Measurements from ENCODE around the gene HOXD10.

The HOXD10 gene

GRCh38 chr2:176088937-176089842 is 27.4 kb upstream of the HOXD10 start:
- Mint-ChIP-seq H3K27ac (no peak overlapping the region), H3K4me3 (no peak overlapping the region), H3K9me3 (no peaks in the 10 kb centered on the region), H3K36me3 (peaks cover 19% of the 10 kb centered on the region), H3K4me1 (peaks cover 15% of the 10 kb centered on the region)
- DNase-seq (ENCODE audit: low spot score in 2 of 2): no peak
- no peak for ATAC-seq

GRCh38 chr2:176089843-176090395 is 26.7 kb upstream of the HOXD10 start:
- H3K4me3 Mint-ChIP-seq: no peak overlapping the region
- peaks cover 15% of the 10 kb centered on the region for H3K4me1 Mint-ChIP-seq
- ATAC-seq (no peak), DNase-seq (ENCODE audit: low spot score in 2 of 2) (no peak)
- H3K9me3 Mint-ChIP-seq: no peaks in the 10 kb centered on the region
- H3K36me3 Mint-ChIP-seq: peaks cover 12% of the 10 kb centered on the region
- no peak overlapping the region for H3K27ac Mint-ChIP-seq

- Mint-ChIP-seq H3K4me1 (peaks cover 15% of the 10 kb centered on the region), H3K36me3 (peaks cover 11% of the 10 kb centered on the region), H3K9me3 (no peaks in the 10 kb centered on the region), H3K27ac (no peak overlapping the region), H3K4me3 (no peak overlapping the region)
- ATAC-seq: no peak
- no peak for DNase-seq (ENCODE audit: low spot score in 2 of 2)
These were observed 25.7 kb upstream of the HOXD10 start for GRCh38 chr2:176090862-176091261.

- no peaks in the 10 kb centered on the region for H3K9me3 Mint-ChIP-seq
- H3K4me3 Mint-ChIP-seq: peak overlapping the region; percentile 34
- H3K27ac Mint-ChIP-seq: no peak overlapping the region
- peaks cover 7% of the 10 kb centered on the region for H3K36me3 Mint-ChIP-seq
- ATAC-seq: no peak
- DNase-seq (ENCODE audit: low spot score in 2 of 2): no peak
- peaks cover 17% of the 10 kb centered on the region for H3K4me1 Mint-ChIP-seq
These were observed 25.0 kb upstream of the HOXD10 start for GRCh38 chr2:176091329-176092258.

GRCh38 chr2:176092270-176093144 is 24.1 kb upstream of the HOXD10 start, which contains the start of gene HOXD13:
TSS of gene HOXD13 (plus strand) at chr2:176092721. CDS start at chr2:176092891, 170 bp downstream.
- Mint-ChIP-seq H3K4me1 (peaks cover 27% of the 10 kb centered on the region), H3K4me3 (peak within 1 kb of the TSS; percentile 34), H3K27ac (no peak within 1 kb of the TSS), H3K36me3 (peaks cover 6% of the 10 kb centered on the region), H3K9me3 (no peaks in the 10 kb centered on the region)
- no peak for ATAC-seq
- DNase-seq (ENCODE audit: low spot score in 2 of 2): no peak

GRCh38 chr2:176093145-176093897 is 23.3 kb upstream of the HOXD10 start:
- DNase-seq (ENCODE audit: low spot score in 2 of 2) (no peak), ATAC-seq (no peak)
- H3K4me3 Mint-ChIP-seq: peak overlapping the region; percentile 29
- H3K27ac Mint-ChIP-seq: no peak overlapping the region
- H3K9me3 Mint-ChIP-seq: no peaks in the 10 kb centered on the region
- H3K36me3 Mint-ChIP-seq: peaks cover 6% of the 10 kb centered on the region
- H3K4me1 Mint-ChIP-seq: peaks cover 28% of the 10 kb centered on the region

- H3K4me1 Mint-ChIP-seq: peaks cover 27% of the 10 kb centered on the region
- ATAC-seq: no peak
- peaks cover 6% of the 10 kb centered on the region for H3K36me3 Mint-ChIP-seq
- no peaks in the 10 kb centered on the region for H3K9me3 Mint-ChIP-seq
- H3K4me3 Mint-ChIP-seq: no peak overlapping the region
- DNase-seq (ENCODE audit: low spot score in 2 of 2): no peak
- H3K27ac Mint-ChIP-seq: no peak overlapping the region
These were observed 22.7 kb upstream of the HOXD10 start for GRCh38 chr2:176093898-176094249.

GRCh38 chr2:176094349-176094748 is 22.2 kb upstream of the HOXD10 start:
- H3K27ac Mint-ChIP-seq: no peak overlapping the region
- H3K4me1 Mint-ChIP-seq: peaks cover 27% of the 10 kb centered on the region
- H3K9me3 Mint-ChIP-seq: no peaks in the 10 kb centered on the region
- ATAC-seq: no peak
- DNase-seq (ENCODE audit: low spot score in 2 of 2): no peak
- peaks cover 6% of the 10 kb centered on the region for H3K36me3 Mint-ChIP-seq
- no peak overlapping the region for H3K4me3 Mint-ChIP-seq

- Mint-ChIP-seq H3K9me3 (no peaks in the 10 kb centered on the region), H3K4me3 (no peak overlapping the region), H3K27ac (no peak overlapping the region), H3K4me1 (peaks cover 27% of the 10 kb centered on the region), H3K36me3 (peaks cover 6% of the 10 kb centered on the region)
- ATAC-seq: no peak
- DNase-seq (ENCODE audit: low spot score in 2 of 2): no peak
These were observed 21.2 kb upstream of the HOXD10 start for GRCh38 chr2:176095421-176095820.

GRCh38 chr2:176096243-176096985 is 20.2 kb upstream of the HOXD10 start:
- H3K4me3 Mint-ChIP-seq: peak overlapping the region; percentile 65
- DNase-seq (ENCODE audit: low spot score in 2 of 2) (no peak), ATAC-seq (peak; percentile 43)
- H3K27ac Mint-ChIP-seq: no peak overlapping the region
- H3K4me1 Mint-ChIP-seq: peaks cover 27% of the 10 kb centered on the region
- no peaks in the 10 kb centered on the region for H3K9me3 Mint-ChIP-seq
- peaks cover 6% of the 10 kb centered on the region for H3K36me3 Mint-ChIP-seq

- Mint-ChIP-seq H3K9me3 (no peaks in the 10 kb centered on the region), H3K27ac (no peak overlapping the region), H3K36me3 (peaks cover 7% of the 10 kb centered on the region), H3K4me3 (peak overlapping the region; percentile 65), H3K4me1 (peaks cover 27% of the 10 kb centered on the region)
- DNase-seq (ENCODE audit: low spot score in 2 of 2) (peak; percentile 42 to 70), ATAC-seq (peak; percentile 84)
These were observed 19.4 kb upstream of the HOXD10 start for GRCh38 chr2:176096986-176097819.

GRCh38 chr2:176097820-176098365 is 18.7 kb upstream of the HOXD10 start:
- peak overlapping the region; percentile 65 for H3K4me3 Mint-ChIP-seq
- ATAC-seq (no peak), DNase-seq (ENCODE audit: low spot score in 2 of 2) (no peak)
- peaks cover 7% of the 10 kb centered on the region for H3K36me3 Mint-ChIP-seq
- peaks cover 27% of the 10 kb centered on the region for H3K4me1 Mint-ChIP-seq
- H3K9me3 Mint-ChIP-seq: no peaks in the 10 kb centered on the region
- H3K27ac Mint-ChIP-seq: no peak overlapping the region
